Kidney (tissue), 14 donors: ENCODE data around the gene EEF1AKMT4. TPM values are rescaled to one million over a fixed set of nuclear protein-coding genes. Genes with fewer than 3 reads are reported as not detected.
"Not testable (repeated sequence)": the region's sequence is repeated elsewhere in the genome, so short reads cannot be mapped to it uniquely, and the experiment has no call there.

ENCODE experiments used
- DNase-seq, 5 donors: peaks; one replicate each; pipeline ENCODE4 v3.0.0-alpha.2; 2013 to 2020
- FAIRE-seq: peaks from 2 replicates; lab custom pipeline; 2012; peaks lifted over from hg19 to GRCh38; lab: Jason Lieb, UNC
- H3K27ac ChIP-seq, 2 donors: one replicate each; pipeline ENCODE4 v1.7.0; 2013; ENCODE audit warnings: low read depth in 2 of 2, low read length in 2 of 2, inconsistent platforms in 1 of 2
- H3K27me3 ChIP-seq: one replicate; pipeline ENCODE4 v1.7.1; 2013; ENCODE audit warnings: low read length, inconsistent platforms; ENCODE audit not compliant: control insufficient read depth, insufficient read depth
- H3K36me3 ChIP-seq, 3 donors: one replicate each; pipeline versions ENCODE4 v1.7.0 to v1.7.1; 2013; ENCODE audit warnings: low read length in 3 of 3, control low read depth in 1 of 3, inconsistent platforms in 1 of 3; ENCODE audit not compliant: insufficient read depth in 3 of 3, control insufficient read depth in 2 of 3
- H3K4me1 ChIP-seq, 3 donors: one replicate each; pipeline versions ENCODE4 v1.7.0 to v1.7.1; 2013; ENCODE audit warnings: low read length in 3 of 3, inconsistent platforms in 1 of 3, low read depth in 1 of 3; ENCODE audit not compliant: control insufficient read depth in 2 of 3, insufficient read depth in 2 of 3
- H3K4me3 ChIP-seq, 3 donors: one replicate each; pipeline versions ENCODE4 v1.7.0 to v1.8.1; 2013; ENCODE audit warnings: low read length in 3 of 3, control low read depth in 1 of 3, inconsistent platforms in 1 of 3
- H3K9ac ChIP-seq, 3 donors: one replicate each; pipeline versions ENCODE4 v1.7.0 to v1.7.1; 2013; ENCODE audit warnings: low read length in 3 of 3, control low read depth in 1 of 3, inconsistent platforms in 1 of 3
- H3K9me3 ChIP-seq, 3 donors: one replicate each; pipeline versions ENCODE4 v1.7.0 to v1.7.1; 2013; ENCODE audit warnings: low read length in 3 of 3, control low read depth in 1 of 3, inconsistent platforms in 1 of 3; ENCODE audit not compliant: control insufficient read depth in 2 of 3, insufficient read depth in 1 of 3
- CTCF ChIP-seq: IDR thresholded peaks from 3 replicates; pipeline ENCODE4 v1.5.1; 2012; ENCODE audit warnings: mild to moderate bottlenecking, moderate library complexity, borderline replicate concordance; ENCODE audit not compliant: insufficient read depth; ENCODE audit errors: extremely low read depth
- intact Hi-C: fragments of 100-400 bp; cut with DNase I; formaldehyde crosslinking; loops from one replicate; pipeline ENCODE4 v1.11.1; 2022
- polyA plus RNA-seq: library from polyadenylated mRNA; stranded (reverse); fragments of 350-450 nt; fragmentation: Illumina TruSeq; extraction: RNeasy Lipid Tissue Mini Kit (QIAGEN cat#74804); gene quantifications from one replicate; pipeline ENCODE4 v1.2.3, GENCODE V29; 2014; ENCODE audit warnings: low read depth, low replicate concordance; ENCODE audit not compliant: insufficient read depth
- total RNA-seq: library from RNA; stranded (reverse); fragmentation: NEBNext Ultra II Directional; extraction: Animal tissue kit (Norgen Biotek cat#: 25700); gene quantifications from one replicate; pipeline ENCODE4 v1.2.1, GENCODE V29; 2021
- donor health status: control.
- donor health status: control.
- donor health status: control.
- donor health status: control.
- donor health status: control.
- donor health status: DM: yes; HTN: yes; CAD: no.
- donor health status: Normal renal cell carcinoma (clear cell type).

EEF1AKMT4 gene
- total and polyA plus RNA-seq, 2 donors from 2014 or later, result 2.8 to 6.1 TPM

- Histone ChIP-seq H3K9ac (no peak within 1 kb of the TSS), H3K27me3 (peaks cover 11% of the 10 kb centered on the region), H3K4me1 (peaks cover 0 to 15% (median 4%) of the 10 kb centered on the region in 3 donors), H3K9me3 (no peaks in the 10 kb centered on the region), H3K36me3 (no peaks in the 10 kb centered on the region), H3K27ac (no peak within 1 kb of the TSS), H3K4me3 (peak within 1 kb of the TSS; percentile 6 to 49 (median 29))
- DNase-seq (peak; percentile 47 to 86 (median 77)), FAIRE-seq (no peak)
- intact Hi-C loops, result no loop called here
- TF ChIP-seq CTCF, result no peak
Observed at GRCh38 chr3:184261270-184261853, 11.9 kb downstream of the EEF1AKMT4 start, which contains the start of gene CAMK2N2. Gene CAMK2N2, minus strand, starts transcription at chr3:184261553. Its CDS starts 268 bp downstream, at chr3:184261285.

GRCh38 chr3:184261854-184262763 lies 12.6 kb downstream of the EEF1AKMT4 start:
- Histone ChIP-seq H3K9me3 (no peaks in the 10 kb centered on the region), H3K27ac (no peak overlapping the region), H3K4me3 (peak overlapping the region; percentile 6 to 49 (median 29)), H3K27me3 (peaks cover 11% of the 10 kb centered on the region), H3K9ac (no peak overlapping the region), H3K4me1 (peaks cover 0 to 15% (median 4%) of the 10 kb centered on the region in 3 donors), H3K36me3 (no peaks in the 10 kb centered on the region)
- FAIRE-seq, result no peak
- DNase-seq, result peak in 3 of 5 donors; percentile 29 to 74 (median 35)
- intact Hi-C loops, result no loop called here
- no peak for TF ChIP-seq CTCF

GRCh38 chr3:184262764-184263179 lies 13.3 kb downstream of the EEF1AKMT4 start:
- H3K27me3 ChIP-seq, result peaks cover 11% of the 10 kb centered on the region
- no peak overlapping the region for H3K4me3 ChIP-seq
- H3K27ac ChIP-seq, result no peak overlapping the region
- H3K9me3 ChIP-seq, result no peaks in the 10 kb centered on the region
- H3K4me1 ChIP-seq, result peaks cover 0 to 15% (median 4%) of the 10 kb centered on the region in 3 donors
- H3K9ac ChIP-seq, result no peak overlapping the region
- no peak for TF ChIP-seq CTCF
- FAIRE-seq, result no peak
- H3K36me3 ChIP-seq, result no peaks in the 10 kb centered on the region
- intact Hi-C loops, result no loop called here
- peak in 2 of 5 donors; percentile 6 to 56 for DNase-seq

- DNase-seq, H3K9ac ChIP-seq, H3K9me3 ChIP-seq, H3K4me3 ChIP-seq, H3K27me3 ChIP-seq, FAIRE-seq, intact Hi-C loops, H3K36me3 ChIP-seq, H3K4me1 ChIP-seq, H3K27ac ChIP-seq: not testable (repeated sequence)
Observed at GRCh38 chr3:184267249-184267648, 17.8 kb downstream of the EEF1AKMT4 start.
